WERI-Rb-1 (cell line): ENCODE measurements around the gene RAB3IP.

Source experiments
- DNase-seq: peaks from one replicate; pipeline ENCODE4 v3.0.0-alpha.2; 2020
- H3K27ac ChIP-seq: fragments of 250-450 bp; sonication (Bioruptor Pico); 2 replicates; pipeline ENCODE4 v1.5.1; 2020; ENCODE audit warnings: mild to moderate bottlenecking, moderate library complexity
- H3K27me3 ChIP-seq: fragments of 250-450 bp; sonication (Bioruptor Pico); 2 replicates; pipeline ENCODE4 v1.5.1; 2021; ENCODE audit warnings: mild to moderate bottlenecking, low read depth, moderate library complexity; ENCODE audit not compliant: insufficient read depth, severe bottlenecking
- H3K36me3 ChIP-seq: fragments of 250-450 bp; sonication (Bioruptor Pico); 2 replicates; pipeline ENCODE4 v1.5.1; 2020; ENCODE audit warnings: mild to moderate bottlenecking, moderate library complexity
- H3K4me3 ChIP-seq: 2 replicates; pipeline ENCODE4 v1.5.1; 2011; ENCODE audit warnings: low read depth, mild to moderate bottlenecking, control low read depth, low read length
- H3K9me3 ChIP-seq: fragments of 250-450 bp; sonication (Bioruptor Pico); 2 replicates; pipeline ENCODE4 v1.5.1; 2021; ENCODE audit warnings: mild to moderate bottlenecking, moderate library complexity; ENCODE audit not compliant: severe bottlenecking
- TF ChIP-seq, protein P1 (sequence below): IDR thresholded peaks from 2 replicates; pipeline ENCODE4 v1.5.1; 2011; ENCODE audit warnings: low read depth, mild to moderate bottlenecking, control low read depth, inconsistent platforms, low read length

RAB3IP gene

DNA sequence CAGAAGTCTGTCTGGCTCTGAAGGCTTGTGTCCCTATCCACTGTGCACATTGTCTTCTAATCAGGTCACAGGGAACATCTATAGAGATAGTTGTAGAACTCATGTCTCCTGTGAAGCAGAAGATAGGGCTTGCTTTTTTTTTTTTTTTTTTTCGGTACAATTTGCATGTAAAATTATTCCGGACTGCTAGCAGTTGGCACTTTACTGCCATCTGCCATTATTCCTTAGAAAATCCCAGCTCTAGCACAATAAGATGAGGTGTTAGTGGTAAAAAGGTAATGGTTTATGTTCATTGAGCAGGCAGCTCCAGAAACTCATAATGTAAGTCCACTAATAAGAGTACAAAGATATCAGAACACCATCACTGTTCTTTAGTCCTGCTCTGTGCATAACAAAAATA is 95.0 kb downstream of the RAB3IP start:
- Histone ChIP-seq H3K27ac (no peak overlapping the region), H3K36me3 (no peaks in the 10 kb centered on the region), H3K9me3 (no peaks in the 10 kb centered on the region), H3K4me3 (no peak overlapping the region), H3K27me3 (no peaks in the 10 kb centered on the region)
- TF ChIP-seq, protein P1, sequence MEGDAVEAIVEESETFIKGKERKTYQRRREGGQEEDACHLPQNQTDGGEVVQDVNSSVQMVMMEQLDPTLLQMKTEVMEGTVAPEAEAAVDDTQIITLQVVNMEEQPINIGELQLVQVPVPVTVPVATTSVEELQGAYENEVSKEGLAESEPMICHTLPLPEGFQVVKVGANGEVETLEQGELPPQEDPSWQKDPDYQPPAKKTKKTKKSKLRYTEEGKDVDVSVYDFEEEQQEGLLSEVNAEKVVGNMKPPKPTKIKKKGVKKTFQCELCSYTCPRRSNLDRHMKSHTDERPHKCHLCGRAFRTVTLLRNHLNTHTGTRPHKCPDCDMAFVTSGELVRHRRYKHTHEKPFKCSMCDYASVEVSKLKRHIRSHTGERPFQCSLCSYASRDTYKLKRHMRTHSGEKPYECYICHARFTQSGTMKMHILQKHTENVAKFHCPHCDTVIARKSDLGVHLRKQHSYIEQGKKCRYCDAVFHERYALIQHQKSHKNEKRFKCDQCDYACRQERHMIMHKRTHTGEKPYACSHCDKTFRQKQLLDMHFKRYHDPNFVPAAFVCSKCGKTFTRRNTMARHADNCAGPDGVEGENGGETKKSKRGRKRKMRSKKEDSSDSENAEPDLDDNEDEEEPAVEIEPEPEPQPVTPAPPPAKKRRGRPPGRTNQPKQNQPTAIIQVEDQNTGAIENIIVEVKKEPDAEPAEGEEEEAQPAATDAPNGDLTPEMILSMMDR: no peak
- DNase-seq: no peak

DNA sequence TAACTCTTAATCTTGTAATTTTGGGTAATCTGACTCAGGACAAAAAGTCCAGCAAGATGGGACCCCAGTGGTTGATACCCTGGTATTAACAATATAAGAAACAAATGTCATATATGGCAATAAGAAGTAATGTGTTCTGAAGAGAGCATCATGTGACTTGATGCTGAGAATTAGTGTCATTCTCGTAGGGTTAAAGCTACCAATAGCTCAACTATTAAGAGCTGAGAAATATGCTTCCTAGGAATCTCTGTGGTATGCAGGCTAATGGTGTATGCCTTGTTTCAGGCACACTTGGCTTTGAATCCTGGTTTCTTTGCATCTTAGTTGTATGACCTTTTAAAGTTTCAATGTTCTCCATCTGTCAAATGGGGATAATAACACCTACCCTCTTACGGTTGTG is 95.5 kb downstream of the RAB3IP start:
- TF ChIP-seq, protein P1: no peak
- Histone ChIP-seq H3K4me3 (no peak overlapping the region), H3K27ac (no peak overlapping the region), H3K27me3 (no peaks in the 10 kb centered on the region), H3K9me3 (no peaks in the 10 kb centered on the region), H3K36me3 (no peaks in the 10 kb centered on the region)
- DNase-seq: no peak

DNA sequence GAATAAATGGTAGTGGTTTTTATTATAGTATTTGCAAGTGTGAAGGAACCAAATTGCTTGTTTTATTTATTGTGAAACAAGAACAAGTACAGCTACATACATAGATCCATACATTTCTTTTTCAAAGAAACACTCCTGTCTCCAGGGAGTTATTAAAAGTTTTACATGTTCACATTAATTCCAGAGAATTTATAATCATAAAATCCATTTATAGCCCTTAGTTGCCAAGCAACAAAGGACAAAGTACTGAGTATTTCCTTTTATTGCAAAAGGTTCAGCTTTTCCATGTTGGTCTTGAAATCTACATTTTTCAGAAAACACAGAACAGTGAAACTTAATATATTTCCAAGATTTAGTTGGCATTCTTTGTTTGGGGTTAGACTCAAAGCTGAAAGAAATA is 95.9 kb downstream of the RAB3IP start:
- DNase-seq: no peak
- Histone ChIP-seq H3K27me3 (no peaks in the 10 kb centered on the region), H3K4me3 (no peak overlapping the region), H3K36me3 (no peaks in the 10 kb centered on the region), H3K27ac (no peak overlapping the region), H3K9me3 (no peaks in the 10 kb centered on the region)
- TF ChIP-seq, protein P1: no peak

DNA sequence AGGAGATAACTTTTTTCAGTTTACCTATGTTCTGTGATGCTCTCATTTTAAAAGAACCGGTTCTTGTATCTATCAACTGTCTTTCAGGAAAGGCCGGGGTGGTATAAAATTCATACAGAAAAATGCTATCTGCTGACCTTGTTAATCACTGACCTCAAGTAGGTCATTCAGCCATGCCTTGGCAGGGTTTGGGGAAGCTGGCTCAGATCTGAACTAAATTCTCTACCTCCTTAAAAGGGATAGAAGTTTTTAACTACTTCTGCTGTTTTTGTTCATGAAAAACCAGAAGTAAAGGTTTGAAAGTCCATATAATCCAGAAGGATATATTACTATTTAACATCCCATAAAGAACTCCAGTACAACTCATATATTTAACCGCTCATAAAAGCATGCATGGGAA is 96.4 kb downstream of the RAB3IP start:
- TF ChIP-seq, protein P1: no peak
- no peaks in the 10 kb centered on the region for H3K9me3 ChIP-seq
- H3K36me3 ChIP-seq: no peaks in the 10 kb centered on the region
- DNase-seq: no peak
- no peak overlapping the region for H3K4me3 ChIP-seq
- H3K27me3 ChIP-seq: no peaks in the 10 kb centered on the region
- H3K27ac ChIP-seq: no peak overlapping the region

DNA sequence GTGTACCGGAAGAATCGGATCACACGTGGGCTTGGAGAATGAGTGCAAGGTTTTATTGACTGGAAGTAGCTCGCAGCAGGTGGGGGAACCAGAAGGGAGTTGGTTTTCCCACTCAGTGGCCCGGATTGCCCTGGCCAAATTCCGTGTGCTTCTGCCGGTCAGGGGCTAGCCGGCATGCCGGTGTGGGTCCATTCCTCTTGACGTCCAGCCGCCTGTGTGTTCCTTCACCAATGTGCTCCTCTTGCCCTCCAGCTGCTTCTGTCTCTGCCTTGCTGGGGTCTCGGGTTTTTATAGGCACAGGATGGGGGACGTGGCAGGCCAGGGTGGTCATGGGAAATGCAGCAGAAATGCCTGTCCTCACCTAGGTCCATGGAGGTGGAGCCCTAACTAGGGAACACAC is 97.4 kb downstream of the RAB3IP start:
- Histone ChIP-seq H3K27ac (no peak overlapping the region), H3K27me3 (no peaks in the 10 kb centered on the region), H3K9me3 (no peaks in the 10 kb centered on the region), H3K36me3 (no peaks in the 10 kb centered on the region), H3K4me3 (no peak overlapping the region)
- no peak for DNase-seq
- TF ChIP-seq, protein P1: no peak

DNA sequence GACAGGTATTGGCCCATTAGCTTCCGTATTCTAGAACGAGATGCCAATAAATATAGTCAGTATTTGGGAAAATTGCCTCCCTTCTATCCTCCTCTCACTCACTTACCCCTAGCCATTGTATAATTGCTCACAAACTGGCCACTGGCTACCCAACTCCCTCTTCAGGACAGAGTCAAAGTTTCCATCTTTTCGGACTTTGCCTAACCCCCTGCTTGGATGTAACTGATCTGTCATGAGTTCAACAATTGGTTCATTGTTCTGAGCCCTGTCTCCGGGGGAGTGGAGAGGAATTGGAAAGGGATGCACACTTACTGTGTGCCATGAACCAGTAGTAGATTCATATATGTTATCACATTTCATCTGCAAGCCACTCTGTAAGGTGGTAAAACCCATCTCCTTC is 98.5 kb downstream of the RAB3IP start:
- H3K27me3 ChIP-seq: no peaks in the 10 kb centered on the region
- no peak for DNase-seq
- no peak overlapping the region for H3K4me3 ChIP-seq
- H3K36me3 ChIP-seq: no peaks in the 10 kb centered on the region
- TF ChIP-seq, protein P1: no peak
- H3K27ac ChIP-seq: no peak overlapping the region
- no peaks in the 10 kb centered on the region for H3K9me3 ChIP-seq
